Measurements from ENCODE around the gene UBE2R2.
"Not testable (repeated sequence)": the region's sequence is repeated elsewhere in the genome, so short reads cannot be mapped to it uniquely, and the experiment has no call there.

The UBE2R2 gene

GRCh38 chr9:33816327-33817252 lies at the start of gene UBE2R2:
TSS of gene UBE2R2 (plus strand) at chr9:33817160. CDS start at chr9:33817758, 598 bp downstream.
- DNase-seq = peak; percentile 94 to 96

GRCh38 chr9:33770156-33770880 lies 46.6 kb upstream of the UBE2R2 start:
- not testable (repeated sequence) for DNase-seq

GRCh38 chr9:33773135-33773534 lies 43.8 kb upstream of the UBE2R2 start:
- DNase-seq = not testable (repeated sequence)

GRCh38 chr9:33774074-33774659 lies 42.8 kb upstream of the UBE2R2 start:
- not testable (repeated sequence) for DNase-seq

GRCh38 chr9:33776578-33776977 lies 40.4 kb upstream of the UBE2R2 start:
- DNase-seq = no peak

GRCh38 chr9:33778700-33779351 lies 38.1 kb upstream of the UBE2R2 start:
- peak; percentile 16 to 43 for DNase-seq

GRCh38 chr9:33780276-33780675 lies 36.7 kb upstream of the UBE2R2 start:
- no peak for DNase-seq

GRCh38 chr9:33781736-33782135 lies 35.2 kb upstream of the UBE2R2 start:
- DNase-seq = no peak

- DNase-seq = no peak
Measured at GRCh38 chr9:33782395-33783152, 34.4 kb upstream of the UBE2R2 start.

GRCh38 chr9:33785914-33786313 lies 31.0 kb upstream of the UBE2R2 start:
- no peak for DNase-seq

- no peak for DNase-seq
Measured at GRCh38 chr9:33786681-33787080, 30.3 kb upstream of the UBE2R2 start.

GRCh38 chr9:33787839-33788238 lies 29.1 kb upstream of the UBE2R2 start:
- no peak for DNase-seq

GRCh38 chr9:33789429-33789828 lies 27.5 kb upstream of the UBE2R2 start:
- DNase-seq = not testable (repeated sequence)

- DNase-seq = no peak
Measured at GRCh38 chr9:33791117-33791516, 25.8 kb upstream of the UBE2R2 start.

- not testable (repeated sequence) for DNase-seq
Measured at GRCh38 chr9:33793496-33793895, 23.5 kb upstream of the UBE2R2 start.

- no peak for DNase-seq
Measured at GRCh38 chr9:33794560-33794959, 22.4 kb upstream of the UBE2R2 start.

- no peak for DNase-seq
Measured at GRCh38 chr9:33795281-33795680, 21.7 kb upstream of the UBE2R2 start, which contains the start of gene PRSS3. TSS of gene PRSS3 (plus strand) at chr9:33795561. CDS start at chr9:33795574, 13 bp downstream.

- no peak for DNase-seq
Measured at GRCh38 chr9:33795819-33796218, 21.1 kb upstream of the UBE2R2 start.

GRCh38 chr9:33796679-33797078 lies 20.3 kb upstream of the UBE2R2 start:
- DNase-seq = not testable (repeated sequence)

GRCh38 chr9:33797837-33798236 lies 19.1 kb upstream of the UBE2R2 start:
- DNase-seq = no peak

GRCh38 chr9:33798545-33798944 lies 18.4 kb upstream of the UBE2R2 start:
- DNase-seq = no peak

Measured in activated CD4-positive, alpha-beta T cell treated with anti-CD3 and anti-CD28 coated beads for 4 hours (primary cell).